Activated CD8-positive, alpha-beta T cell treated with anti-CD3 and anti-CD28 coated beads for 36 hours (primary cell): ENCODE measurements around the gene MSMP. TPM values are rescaled to one million over a fixed set of nuclear protein-coding genes. Genes with fewer than 3 reads are reported as not detected.

Experiments
- ATAC-seq: fragments of 200-7000 bp; cut with Tn5 transposase; one replicate; pipeline ENCODE4 v1.10.0; 2021; ENCODE audit warnings: mild to moderate bottlenecking, moderate library complexity
- CTCF ChIA-PET: fragments of 350-600 bp; sonication (Branson Sonifier 250); formaldehyde crosslinking; loops from one replicate; lab custom pipeline; 2021; ENCODE audit warnings: antibody characterized with exemption; lab: Charles Lee
- POLR2A ChIA-PET: fragments of 350-600 bp; sonication (Branson Sonifier 250); formaldehyde crosslinking; loops from one replicate; lab custom pipeline; 2021; ENCODE audit warnings: antibody characterized with exemption; lab: Charles Lee
- DNase-seq: peaks from one replicate; pipeline ENCODE4 v3.0.0-alpha.2; 2020
- H3K27ac Mint-ChIP-seq: one replicate; pipeline ENCODE4 v1.8.0; 2021; ENCODE audit warnings: mild to moderate bottlenecking, mixed read lengths
- H3K27me3 Mint-ChIP-seq: one replicate; pipeline ENCODE4 v1.8.0; 2021; ENCODE audit warnings: mixed read lengths
- H3K36me3 Mint-ChIP-seq: one replicate; pipeline ENCODE4 v1.8.0; 2021; ENCODE audit warnings: low read depth, mixed read lengths
- H3K4me1 Mint-ChIP-seq: one replicate; pipeline ENCODE4 v1.8.0; 2021; ENCODE audit warnings: low read depth, mixed read lengths
- H3K4me3 Mint-ChIP-seq: one replicate; pipeline ENCODE4 v1.8.0; 2021; ENCODE audit warnings: mild to moderate bottlenecking, moderate library complexity, mixed read lengths
- H3K9me3 Mint-ChIP-seq: one replicate; pipeline ENCODE4 v1.8.0; 2021; ENCODE audit warnings: mixed read lengths
- intact Hi-C: fragments of 100-400 bp; cut with micrococcal nuclease; formaldehyde crosslinking; loops from one replicate; pipeline ENCODE4 v1.10.0; 2022
- total RNA-seq, 2 experiments: library from RNA; stranded (reverse); gene quantifications; one replicate each; pipeline ENCODE4 v1.2.3, GENCODE V29; 2021
- TF ChIP-seq, protein P1 (sequence below): fragments of 200-600 bp; IDR thresholded peaks from one replicate; pipeline ENCODE4 v1.8.0; 2022; ENCODE audit warnings: antibody characterized with exemption, mild to moderate bottlenecking

Gene MSMP
- total RNA-seq, 2 experiments from 2014 or later, result 0.59 to 0.67 TPM

DNA sequence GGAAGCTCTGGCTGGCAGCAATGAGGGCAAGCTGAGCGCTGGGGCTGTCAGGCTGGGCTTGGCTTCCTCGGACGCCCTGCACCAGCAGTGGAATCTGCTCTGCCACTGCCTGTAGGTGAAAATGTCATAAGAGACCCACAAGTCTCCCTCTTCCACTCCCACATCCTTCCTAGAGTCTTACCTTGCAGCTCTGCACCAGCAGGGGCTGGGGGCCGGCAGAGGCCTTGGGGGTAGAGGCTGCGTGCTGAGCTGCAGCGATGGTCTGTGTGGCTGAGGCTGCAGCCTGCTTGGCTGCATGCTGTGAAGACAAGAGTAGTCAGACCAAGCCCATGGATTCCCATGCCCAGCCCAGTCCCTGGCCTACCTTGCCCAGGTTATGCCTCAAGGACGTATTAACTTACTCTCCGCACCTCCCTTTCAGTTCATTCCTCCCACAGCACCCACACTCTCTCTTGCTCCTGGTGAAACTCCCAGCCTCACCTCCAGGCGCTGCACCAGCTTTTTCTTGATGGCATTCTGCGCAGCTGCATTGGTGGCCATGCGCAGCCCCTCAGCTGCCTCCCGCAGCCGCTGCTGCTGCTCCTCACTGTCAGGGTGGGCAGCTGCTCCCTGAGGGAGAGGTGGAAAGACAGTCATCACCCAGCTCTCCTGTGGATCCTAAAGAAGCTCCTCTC is 39.4 kb downstream of the MSMP start:
- Mint-ChIP-seq H3K27ac (no peak overlapping the region), H3K27me3 (no peaks in the 10 kb centered on the region), H3K4me1 (peaks cover 4% of the 10 kb centered on the region), H3K4me3 (no peak overlapping the region), H3K36me3 (peaks cover 54% of the 10 kb centered on the region), H3K9me3 (no peaks in the 10 kb centered on the region)
- ChIA-PET CTCF (interaction anchor here (15.2 kb wide), 1 partner anchor 19 kb away, joined by 121 read pairs; no protein-coding TSS in a partner anchor), POLR2A (no interaction called here)
- ATAC-seq (no peak), DNase-seq (no peak)
- intact Hi-C loops, result no loop called here
- TF ChIP-seq, protein P1, sequence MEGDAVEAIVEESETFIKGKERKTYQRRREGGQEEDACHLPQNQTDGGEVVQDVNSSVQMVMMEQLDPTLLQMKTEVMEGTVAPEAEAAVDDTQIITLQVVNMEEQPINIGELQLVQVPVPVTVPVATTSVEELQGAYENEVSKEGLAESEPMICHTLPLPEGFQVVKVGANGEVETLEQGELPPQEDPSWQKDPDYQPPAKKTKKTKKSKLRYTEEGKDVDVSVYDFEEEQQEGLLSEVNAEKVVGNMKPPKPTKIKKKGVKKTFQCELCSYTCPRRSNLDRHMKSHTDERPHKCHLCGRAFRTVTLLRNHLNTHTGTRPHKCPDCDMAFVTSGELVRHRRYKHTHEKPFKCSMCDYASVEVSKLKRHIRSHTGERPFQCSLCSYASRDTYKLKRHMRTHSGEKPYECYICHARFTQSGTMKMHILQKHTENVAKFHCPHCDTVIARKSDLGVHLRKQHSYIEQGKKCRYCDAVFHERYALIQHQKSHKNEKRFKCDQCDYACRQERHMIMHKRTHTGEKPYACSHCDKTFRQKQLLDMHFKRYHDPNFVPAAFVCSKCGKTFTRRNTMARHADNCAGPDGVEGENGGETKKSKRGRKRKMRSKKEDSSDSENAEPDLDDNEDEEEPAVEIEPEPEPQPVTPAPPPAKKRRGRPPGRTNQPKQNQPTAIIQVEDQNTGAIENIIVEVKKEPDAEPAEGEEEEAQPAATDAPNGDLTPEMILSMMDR, result no peak

DNA sequence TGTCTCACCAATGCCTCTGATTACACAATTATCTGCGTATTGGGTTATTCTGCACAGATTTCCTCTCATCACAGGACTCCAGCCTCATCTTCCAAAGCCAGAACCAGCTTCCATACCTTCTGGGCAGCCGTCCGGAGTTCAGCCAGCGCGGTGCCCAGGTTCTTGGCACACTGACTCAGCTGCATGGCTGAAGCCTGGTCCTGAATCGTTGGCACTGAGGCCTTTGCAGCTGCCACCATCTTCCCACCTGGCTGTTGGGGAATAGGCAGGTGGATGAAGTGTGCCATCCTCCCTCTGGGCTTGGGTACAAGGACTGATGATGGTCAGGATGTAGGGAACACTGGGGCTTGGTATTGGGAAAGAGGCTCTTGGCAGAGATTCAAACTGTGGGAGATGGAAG is 40.0 kb downstream of the MSMP start:
- TF ChIP-seq, protein P1, result no peak
- DNase-seq, result no peak
- peaks cover 4% of the 10 kb centered on the region for H3K4me1 Mint-ChIP-seq
- H3K27ac Mint-ChIP-seq, result no peak overlapping the region
- intact Hi-C loops, result no loop called here
- H3K36me3 Mint-ChIP-seq, result peaks cover 52% of the 10 kb centered on the region
- H3K27me3 Mint-ChIP-seq, result no peaks in the 10 kb centered on the region
- H3K4me3 Mint-ChIP-seq, result no peak overlapping the region
- CTCF ChIA-PET, result interaction anchor here (15.2 kb wide), 1 partner anchor 18 kb away, joined by 121 read pairs; no protein-coding TSS in a partner anchor
- no peaks in the 10 kb centered on the region for H3K9me3 Mint-ChIP-seq
- no peak for ATAC-seq
- POLR2A ChIA-PET, result interaction anchor here (0.8 to 1.3 kb wide), 3 partner anchors 14 to 20 kb away, joined by 3 to 4 read pairs (median 3); no protein-coding TSS in a partner anchor

DNA sequence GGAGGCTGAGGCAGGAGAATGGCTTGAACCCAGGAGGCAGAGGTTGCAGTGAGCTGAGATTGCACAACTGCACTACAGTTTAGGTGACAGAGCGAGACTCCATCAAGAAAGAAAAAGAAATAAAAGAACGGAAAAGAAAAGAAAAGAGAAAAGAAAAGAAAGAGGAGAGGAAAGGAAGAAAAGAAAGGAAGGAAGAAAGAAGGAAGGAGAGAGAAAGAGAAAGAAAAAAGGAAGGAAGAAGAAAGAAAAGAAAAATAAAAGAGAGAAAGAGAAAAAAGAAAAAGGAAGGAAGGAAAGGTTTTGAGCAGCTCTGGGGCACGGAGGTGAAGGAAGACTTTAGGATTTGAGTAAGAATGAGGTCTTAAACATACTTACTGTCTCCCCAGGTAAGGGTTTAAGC is 40.5 kb downstream of the MSMP start:
- H3K27me3 Mint-ChIP-seq, result no peaks in the 10 kb centered on the region
- DNase-seq (no peak), ATAC-seq (no peak)
- no peak overlapping the region for H3K4me3 Mint-ChIP-seq
- intact Hi-C loops, result no loop called here
- H3K4me1 Mint-ChIP-seq, result peaks cover 4% of the 10 kb centered on the region
- ChIA-PET POLR2A (interaction anchor here (0.8 to 1.3 kb wide), 3 partner anchors 14 to 19 kb away, joined by 3 to 4 read pairs (median 3); no protein-coding TSS in a partner anchor), CTCF (interaction anchor here (15.2 kb wide), 1 partner anchor 17 kb away, joined by 121 read pairs; no protein-coding TSS in a partner anchor)
- peaks cover 54% of the 10 kb centered on the region for H3K36me3 Mint-ChIP-seq
- H3K9me3 Mint-ChIP-seq, result no peaks in the 10 kb centered on the region
- H3K27ac Mint-ChIP-seq, result no peak overlapping the region
- TF ChIP-seq, protein P1, result no peak

DNA sequence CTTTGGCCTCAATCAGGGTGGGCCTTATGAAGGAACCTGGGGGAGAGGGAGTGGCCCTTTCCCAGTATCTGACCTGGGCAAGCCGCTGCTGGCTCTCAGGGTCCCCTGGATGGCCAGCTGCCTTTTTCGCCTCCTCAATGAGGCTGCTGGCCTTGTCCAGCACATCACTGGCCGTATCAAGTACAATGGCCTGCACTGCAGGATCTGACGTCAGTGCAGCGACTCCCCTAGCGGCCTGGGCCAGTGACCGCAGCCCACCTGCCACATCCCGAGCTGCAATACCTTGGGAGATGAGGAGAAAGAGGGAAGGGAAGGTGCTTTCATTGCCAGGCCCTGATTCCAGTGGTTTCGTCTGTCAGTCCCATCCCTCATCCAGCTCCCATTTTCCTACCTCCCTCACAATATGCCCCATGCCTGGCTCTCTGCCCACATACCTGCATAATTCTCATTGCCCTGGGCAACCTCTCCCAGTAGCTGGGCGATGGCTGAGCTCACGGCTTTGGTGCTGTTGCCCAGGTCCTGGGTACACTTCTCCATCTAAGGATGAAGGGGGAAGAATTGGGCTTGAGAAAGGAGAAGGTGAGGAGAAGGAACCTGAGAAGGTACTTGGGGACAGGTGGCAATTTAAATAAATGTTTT is 41.2 kb downstream of the MSMP start:
- DNase-seq, result no peak
- ChIA-PET POLR2A (interaction anchor here (0.8 to 2.1 kb wide), 4 partner anchors 15 to 198 kb away, joined by 3 to 6 read pairs (median 3); no protein-coding TSS in a partner anchor), CTCF (interaction anchor here (0.8 to 15.2 kb wide), 5 partner anchors 17 to 96 kb away, joined by 3 to 121 read pairs (median 3); partner anchors contain the start of genes CCDC107 and RMRP)
- Mint-ChIP-seq H3K27ac (no peak overlapping the region), H3K4me3 (no peak overlapping the region), H3K27me3 (no peaks in the 10 kb centered on the region), H3K4me1 (peaks cover 4% of the 10 kb centered on the region), H3K9me3 (no peaks in the 10 kb centered on the region), H3K36me3 (peaks cover 57% of the 10 kb centered on the region)
- ATAC-seq, result no peak
- TF ChIP-seq, protein P1, result no peak
- intact Hi-C loops, result no loop called here
